HepG2 (cell line): ENCODE measurements around the gene GLB1L. TPM values are rescaled to one million over a fixed set of nuclear protein-coding genes. Genes with fewer than 3 reads are reported as not detected.

Source experiments
- CHD2 ChIP-seq: IDR thresholded peaks from 2 replicates; pipeline ENCODE4 v1.6.1; 2011; ENCODE audit warnings: low read depth, low read length, improper control_type of control experiment
- ELF1 ChIP-seq: sonication (generic); formaldehyde crosslinking; IDR thresholded peaks from 2 replicates; pipeline ENCODE4 v1.4.0; 2020; ENCODE audit warnings: missing genetic modification reagents
- ESRRA ChIP-seq: sonication (generic); formaldehyde crosslinking; IDR thresholded peaks from 2 replicates; pipeline ENCODE4 v1.5.1; 2020; ENCODE audit warnings: mild to moderate bottlenecking, low read depth, missing genetic modification reagents
- ETV6 ChIP-seq: sonication (generic); formaldehyde crosslinking; conservative IDR thresholded peaks from 2 replicates; pipeline ENCODE4 v1.4.0; 2020; ENCODE audit warnings: missing genetic modification reagents
- FOXO1 ChIP-seq: sonication (generic); formaldehyde crosslinking; IDR thresholded peaks from 2 replicates; pipeline ENCODE4 v1.4.0; 2020; ENCODE audit warnings: missing genetic modification reagents
- NR2F2 ChIP-seq: IDR thresholded peaks from 2 replicates; pipeline ENCODE4 v1.6.1; 2012; ENCODE audit warnings: low read depth, inconsistent platforms, borderline replicate concordance
- NR2F6 ChIP-seq, 2 experiments: IDR thresholded peaks; 2 replicates each; pipeline ENCODE4 v1.6.1; 2016; ENCODE audit warnings: antibody characterized with exemption in 1 of 2, mild to moderate bottlenecking in 1 of 2
- PCBP1 ChIP-seq: fragments of 200-400 bp; formaldehyde crosslinking; IDR thresholded peaks from 2 replicates; pipeline ENCODE4 v1.6.1; 2017; ENCODE audit warnings: mild to moderate bottlenecking, low read depth, low read length, borderline replicate concordance
- SALL1 ChIP-seq: sonication (generic); formaldehyde crosslinking; IDR thresholded peaks from 2 replicates; pipeline ENCODE4 v1.8.0; 2022; ENCODE audit warnings: mild to moderate bottlenecking, missing genetic modification reagents
- SRSF9 ChIP-seq: fragments of 200-400 bp; formaldehyde crosslinking; IDR thresholded peaks from 2 replicates; pipeline ENCODE4 v1.6.1; 2018; ENCODE audit warnings: borderline replicate concordance, mild to moderate bottlenecking, low read depth, low read length; ENCODE audit not compliant: insufficient read depth, poor library complexity, severe bottlenecking
- TGIF2 ChIP-seq: IDR thresholded peaks from 2 replicates; pipeline ENCODE4 v1.6.1; 2016; ENCODE audit warnings: control low read depth, missing compliant biosample characterization
- ZHX2 ChIP-seq, 2 experiments: sonication (generic) in 1 of 2; formaldehyde crosslinking in 1 of 2; IDR thresholded peaks; 2 replicates each; pipeline versions ENCODE4 v1.6.1 to v1.9.0; 2014 to 2022; ENCODE audit warnings: antibody characterized with exemption in 1 of 2, borderline replicate concordance in 1 of 2, inconsistent platforms in 1 of 2, low read depth in 1 of 2, missing genetic modification reagents in 1 of 2
- ZNF3 ChIP-seq: IDR thresholded peaks from 2 replicates; pipeline ENCODE4 v1.7.0; 2017; ENCODE audit warnings: inconsistent platforms
- ZNF431 ChIP-seq: sonication (generic); formaldehyde crosslinking; IDR thresholded peaks from 2 replicates; pipeline ENCODE4 v1.9.0; 2022; ENCODE audit warnings: missing genetic modification reagents, low read depth, mild to moderate bottlenecking, borderline replicate concordance
- ZNF607 ChIP-seq: sonication (generic); formaldehyde crosslinking; IDR thresholded peaks from 2 replicates; pipeline ENCODE4 v1.5.1; 2020; ENCODE audit warnings: missing genetic modification reagents, mild to moderate bottlenecking, borderline replicate concordance
- ZNF619 ChIP-seq: sonication (generic); formaldehyde crosslinking; IDR thresholded peaks from 2 replicates; pipeline ENCODE4 v1.4.0; 2020; ENCODE audit warnings: mild to moderate bottlenecking, missing genetic modification reagents
- ZNF678 ChIP-seq: sonication (generic); formaldehyde crosslinking; IDR thresholded peaks from 2 replicates; pipeline ENCODE4 v1.4.0; 2020; ENCODE audit warnings: mild to moderate bottlenecking, missing genetic modification reagents
- ZNF816 ChIP-seq: sonication (generic); formaldehyde crosslinking; IDR thresholded peaks from 2 replicates; pipeline ENCODE4 v1.8.0; 2022; ENCODE audit warnings: missing genetic modification reagents, mild to moderate bottlenecking, borderline replicate concordance
- ZNF879 ChIP-seq: sonication (generic); formaldehyde crosslinking; IDR thresholded peaks from 2 replicates; pipeline ENCODE4 v1.8.1; 2023; ENCODE audit warnings: missing genetic modification reagents
- ZSCAN30 ChIP-seq: sonication (generic); formaldehyde crosslinking; IDR thresholded peaks from 2 replicates; pipeline ENCODE4 v1.5.0; 2020; ENCODE audit warnings: mild to moderate bottlenecking, missing genetic modification reagents
- polyA plus RNA-seq, 8 experiments: library from polyadenylated mRNA; depleted of rRNA in 3 of 8; stranded (reverse) in 7 of 8; unstranded in 1 of 8; fragments of >200 nt; fragmentation: Illumina TruSeq in 4 of 8; extraction: Trizol in 4 of 8; gene quantifications; 2 replicates each; pipeline versions ENCODE4 v1.2.1 to v1.2.3, GENCODE V29; 2011 to 2016; ENCODE audit warnings: low read depth in 4 of 8, missing spikeins in 1 of 8, mixed read lengths in 1 of 8; ENCODE audit not compliant: insufficient read depth in 1 of 8
- total RNA-seq, 5 experiments: library from RNA; depleted of rRNA; stranded (reverse); fragments of >200 nt; fragmentation: Illumina TruSeq; extraction: Trizol; gene quantifications; 2 replicates each; pipeline ENCODE4 v1.2.3, GENCODE V29; 2016; ENCODE audit warnings: low read depth in 1 of 5
- TF ChIP-seq, protein P1 (sequence below): IDR thresholded peaks from 2 replicates; pipeline ENCODE4 v1.6.1; 2016
- TF ChIP-seq, protein P2 (sequence below): conservative IDR thresholded peaks from 2 replicates; pipeline ENCODE4 v1.6.1; 2018; ENCODE audit warnings: missing genetic modification reagents

The GLB1L gene
- total and polyA plus RNA-seq, 2 of the 13 experiments (the other 11 are each of a cell fraction or from before 2014, with no cell fraction given), result 6.8 to 7.3 TPM

- TF ChIP-seq ZHX2 (IDR thresholded peaks at IDR 0.05; ENCODE audit: low read depth) (0 out of 2 replicates have a peak, but pooled peaks have one; percentile 8), ZHX2 (CRISPR knock-in tag; IDR thresholded peaks at IDR 0.05; ENCODE audit: borderline replicate concordance) (no peak), PCBP1 (no peak), FOXO1 (0 out of 2 replicates have a peak, but pooled peaks have one; percentile 42), ZNF678 (CRISPR knock-in tag) (peak; percentile 26; the same call in 1 of the 2 replicates), ZNF3 (CRISPR knock-in tag) (no peak), NR2F2 (0 out of 2 replicates have a peak, but pooled peaks have one; percentile 7), ELF1 (CRISPR knock-in tag) (no peak; the same call in 1 of the 2 replicates), ZNF607 (peak; percentile 68; the same call in 1 of the 2 replicates), TGIF2 (CRISPR knock-in tag) (peak; percentile 48; the same call in 1 of the 2 replicates), ZNF619 (CRISPR knock-in tag) (peak; percentile 55), ESRRA (CRISPR knock-in tag) (no peak), ZNF431 (CRISPR knock-in tag) (0 out of 2 replicates have a peak, but pooled peaks have one; percentile 8), ZNF816 (CRISPR knock-in tag) (no peak; the same call in 1 of the 2 replicates), SALL1 (CRISPR knock-in tag) (peak; percentile 49), ETV6 (CRISPR knock-in tag) (no peak), ZSCAN30 (CRISPR knock-in tag) (no peak), NR2F6 (IDR thresholded peaks at IDR 0.05) (no peak), NR2F6 (CRISPR knock-in tag; IDR thresholded peaks at IDR 0.05) (peak; percentile 64), CHD2 (no peak), SRSF9 (no peak), ZNF879 (CRISPR knock-in tag) (no peak)
- TF ChIP-seq, protein P1, sequence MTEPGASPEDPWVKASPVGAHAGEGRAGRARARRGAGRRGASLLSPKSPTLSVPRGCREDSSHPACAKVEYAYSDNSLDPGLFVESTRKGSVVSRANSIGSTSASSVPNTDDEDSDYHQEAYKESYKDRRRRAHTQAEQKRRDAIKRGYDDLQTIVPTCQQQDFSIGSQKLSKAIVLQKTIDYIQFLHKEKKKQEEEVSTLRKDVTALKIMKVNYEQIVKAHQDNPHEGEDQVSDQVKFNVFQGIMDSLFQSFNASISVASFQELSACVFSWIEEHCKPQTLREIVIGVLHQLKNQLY (CRISPR knock-in tag), result no peak
- TF ChIP-seq, protein P2, sequence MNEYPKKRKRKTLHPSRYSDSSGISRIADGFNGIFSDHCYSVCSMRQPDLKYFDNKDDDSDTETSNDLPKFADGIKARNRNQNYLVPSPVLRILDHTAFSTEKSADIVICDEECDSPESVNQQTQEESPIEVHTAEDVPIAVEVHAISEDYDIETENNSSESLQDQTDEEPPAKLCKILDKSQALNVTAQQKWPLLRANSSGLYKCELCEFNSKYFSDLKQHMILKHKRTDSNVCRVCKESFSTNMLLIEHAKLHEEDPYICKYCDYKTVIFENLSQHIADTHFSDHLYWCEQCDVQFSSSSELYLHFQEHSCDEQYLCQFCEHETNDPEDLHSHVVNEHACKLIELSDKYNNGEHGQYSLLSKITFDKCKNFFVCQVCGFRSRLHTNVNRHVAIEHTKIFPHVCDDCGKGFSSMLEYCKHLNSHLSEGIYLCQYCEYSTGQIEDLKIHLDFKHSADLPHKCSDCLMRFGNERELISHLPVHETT (CRISPR knock-in tag), result peak; percentile 46; the same call in 1 of the 2 replicates
Observed at GRCh38 chr2:219207134-219207883, 37.9 kb downstream of the GLB1L start (continued).
